Pericardium fibroblast (primary cell): ENCODE measurements around the gene EFHC2. TPM values are rescaled to one million over a fixed set of nuclear protein-coding genes. Genes with fewer than 3 reads are reported as not detected.

Source experiments
- total RNA-seq: library from RNA; depleted of rRNA; stranded (reverse); fragments of >200 nt; gene quantifications from 2 replicates; pipeline ENCODE4 v1.2.3, GENCODE V29; 2015

The EFHC2 gene, protein sequence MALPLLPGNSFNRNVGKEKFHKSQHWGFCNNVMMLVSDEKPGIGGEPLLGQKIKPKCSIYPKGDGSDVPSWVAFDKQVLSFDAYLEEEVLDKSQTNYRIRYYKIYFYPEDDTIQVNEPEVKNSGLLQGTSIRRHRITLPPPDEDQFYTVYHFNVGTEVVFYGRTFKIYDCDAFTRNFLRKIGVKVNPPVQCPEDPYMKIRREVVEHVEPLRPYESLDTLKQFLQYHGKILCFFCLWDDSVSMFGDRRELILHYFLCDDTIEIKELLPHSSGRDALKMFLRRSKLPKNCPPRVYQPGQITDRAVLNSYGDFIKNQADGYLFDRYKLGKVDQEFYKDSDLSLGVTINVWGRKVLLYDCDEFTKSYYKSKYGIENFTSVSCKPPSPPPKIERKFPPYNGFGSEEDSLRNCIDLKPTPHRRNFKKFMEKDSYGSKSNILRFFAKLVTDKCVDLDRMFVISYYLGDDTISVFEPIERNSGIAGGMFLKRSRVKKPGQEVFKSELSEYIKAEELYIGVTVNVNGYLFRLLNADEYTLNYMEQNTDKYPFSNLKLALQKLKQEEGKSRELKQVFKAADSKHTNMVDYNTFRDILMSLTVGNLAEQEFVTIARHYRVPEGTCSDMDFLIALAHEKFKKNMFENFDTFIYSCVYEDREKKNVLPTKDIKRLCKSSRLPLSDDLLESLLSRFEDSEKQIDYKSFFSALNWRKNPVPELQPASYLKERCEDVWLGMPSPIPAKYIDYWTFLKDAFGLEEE
- total RNA-seq, result under 0.01 and 0.12 TPM in 2 replicates

DNA sequence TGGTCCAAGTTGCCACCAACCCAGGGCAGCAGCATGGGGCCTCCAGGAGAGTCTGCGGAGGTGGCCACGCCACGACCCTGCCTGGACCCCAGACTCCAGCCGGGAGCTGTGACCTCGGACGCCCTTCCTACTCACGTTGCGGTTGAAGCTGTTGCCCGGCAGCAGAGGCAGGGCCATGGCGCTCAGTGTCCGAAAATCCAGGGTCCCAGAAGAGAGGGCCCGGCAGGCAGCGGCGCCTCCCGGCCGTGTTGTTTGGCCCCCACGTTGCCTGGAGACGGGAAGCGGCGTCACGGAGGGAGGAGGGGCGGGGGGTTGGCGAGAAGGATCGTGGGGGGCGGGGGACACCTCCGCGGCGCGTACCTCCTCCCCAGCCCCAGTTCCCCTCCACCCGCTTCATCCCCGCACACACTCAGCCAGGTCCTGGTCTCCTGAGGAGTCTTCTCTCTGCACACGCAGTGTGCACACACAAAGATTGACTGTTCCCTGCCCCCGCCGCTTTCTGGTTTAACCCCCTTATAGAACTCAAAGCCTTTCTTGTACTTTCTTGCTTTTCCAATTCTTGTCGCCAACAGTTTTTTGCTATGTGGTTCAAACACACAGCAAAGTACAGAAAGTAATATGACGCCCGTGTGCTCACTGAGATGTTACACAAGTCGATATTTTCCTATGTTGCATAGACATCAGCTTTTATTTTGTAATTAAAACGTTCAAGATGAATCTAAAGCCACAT, at the start of gene EFHC2:
TSS of gene EFHC2 (minus strand) at position 261 of the 730 bp plus-strand sequence. CDS start at position 177, 84 bp downstream.

Other genes starting within 250 kb of the EFHC2 start
- 12.3 and 15.2 TPM in 2 replicates for gene FUNDC1, start 199.2 kb upstream of the EFHC2 start, total RNA-seq